ENCODE measurements around the gene SUN3.

Gene SUN3

GRCh38 chr7:47978790-47979144 is 50.1 kb downstream of the SUN3 start:
- peak overlapping the region; percentile 87 for H3K27ac ChIP-seq (ENCODE audit: low read depth, low read length, poor library complexity, severe bottlenecking)
- peaks cover 23% of the 10 kb centered on the region for H3K4me1 ChIP-seq (ENCODE audit: insufficient read depth, low read length, severe bottlenecking)
- no peaks in the 10 kb centered on the region for H4K20me1 ChIP-seq (ENCODE audit: insufficient read depth, low read length)
- peak overlapping the region; percentile 94 for H3K9ac ChIP-seq (ENCODE audit: low read length)
- no peak for TF ChIP-seq EZH2 (IDR thresholded peaks at IDR 0.05; ENCODE audit: borderline replicate concordance, low read length)
- no peaks in the 10 kb centered on the region for H3K27me3 ChIP-seq (ENCODE audit: insufficient read depth, low read length)
- H3K9me3 ChIP-seq (ENCODE audit: low read length) = no peaks in the 10 kb centered on the region
- H3K4me2 ChIP-seq (ENCODE audit: low read length) = peak overlapping the region; percentile 94
- H2AFZ ChIP-seq (ENCODE audit: low read length) = no peak overlapping the region
- 0 out of 2 replicates have a peak, but pooled peaks cover 5% of the 10 kb centered on the region for H3F3A ChIP-seq (ENCODE audit: insufficient read depth, low read length)
- H3K79me2 ChIP-seq (ENCODE audit: insufficient read depth, low read length) = no peaks in the 10 kb centered on the region
- no peaks in the 10 kb centered on the region for H3K9me2 ChIP-seq (ENCODE audit: low read depth, low read length)
- peak overlapping the region; percentile 78 for H3K4me3 ChIP-seq (ENCODE audit: low read depth, low read length, poor library complexity, severe bottlenecking)
- H3K36me3 ChIP-seq (ENCODE audit: insufficient read depth, low read length) = peaks cover 46% of the 10 kb centered on the region

GRCh38 chr7:47973739-47974138 is 55.2 kb downstream of the SUN3 start:
- H3K4me1 ChIP-seq (ENCODE audit: insufficient read depth, low read length, severe bottlenecking) = peaks cover 9% of the 10 kb centered on the region
- H3K9me2 ChIP-seq (ENCODE audit: low read depth, low read length) = no peaks in the 10 kb centered on the region
- no peak overlapping the region for H3K4me2 ChIP-seq (ENCODE audit: low read length)
- no peak for TF ChIP-seq CTCF (IDR thresholded peaks at IDR 0.05; ENCODE audit: low read length)
- no peak for TF ChIP-seq EZH2 (IDR thresholded peaks at IDR 0.05; ENCODE audit: borderline replicate concordance, low read length)
- H3K36me3 ChIP-seq (ENCODE audit: insufficient read depth, low read length) = peaks cover 74% of the 10 kb centered on the region
- no peaks in the 10 kb centered on the region for H3K79me2 ChIP-seq (ENCODE audit: insufficient read depth, low read length)
- no peak overlapping the region for H3K4me3 ChIP-seq (ENCODE audit: low read depth, low read length, poor library complexity, severe bottlenecking)
- no peaks in the 10 kb centered on the region for H3K27me3 ChIP-seq (ENCODE audit: insufficient read depth, low read length)
- H3F3A ChIP-seq (ENCODE audit: insufficient read depth, low read length) = no peaks in the 10 kb centered on the region
- H3K27ac ChIP-seq (ENCODE audit: low read depth, low read length, poor library complexity, severe bottlenecking) = no peak overlapping the region
- H4K20me1 ChIP-seq (ENCODE audit: insufficient read depth, low read length) = no peaks in the 10 kb centered on the region
- H2AFZ ChIP-seq (ENCODE audit: low read length) = no peak overlapping the region
- H3K9me3 ChIP-seq (ENCODE audit: low read length) = no peaks in the 10 kb centered on the region
- H3K9ac ChIP-seq (ENCODE audit: low read length) = no peak overlapping the region

DNA sequence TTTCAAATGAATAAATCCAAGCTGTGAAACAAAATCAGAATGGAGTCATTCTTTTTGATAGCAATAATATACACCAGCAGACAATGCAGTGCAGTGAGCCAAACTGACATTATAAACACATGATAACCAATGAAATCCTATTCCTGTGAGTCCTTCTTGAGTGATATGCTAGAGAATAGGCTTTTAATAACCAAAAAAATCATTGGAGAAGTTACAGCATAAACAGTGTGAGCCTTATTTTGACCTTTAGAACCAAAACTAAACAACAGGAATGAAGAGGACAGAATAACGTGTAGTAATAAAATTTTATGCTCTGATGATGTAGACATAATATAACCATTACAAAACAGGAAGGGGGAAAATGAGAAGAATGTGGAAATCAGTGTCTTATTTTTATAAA is 58.1 kb downstream of the SUN3 start:
- H3K27ac ChIP-seq (ENCODE audit: low read depth, low read length, poor library complexity, severe bottlenecking) = no peak overlapping the region
- H4K20me1 ChIP-seq (ENCODE audit: insufficient read depth, low read length) = no peaks in the 10 kb centered on the region
- no peaks in the 10 kb centered on the region for H3K27me3 ChIP-seq (ENCODE audit: insufficient read depth, low read length)
- H3K4me1 ChIP-seq (ENCODE audit: insufficient read depth, low read length, severe bottlenecking) = no peaks in the 10 kb centered on the region
- no peaks in the 10 kb centered on the region for H3K79me2 ChIP-seq (ENCODE audit: insufficient read depth, low read length)
- peaks cover 77% of the 10 kb centered on the region for H3K36me3 ChIP-seq (ENCODE audit: insufficient read depth, low read length)
- H3K9me2 ChIP-seq (ENCODE audit: low read depth, low read length) = no peaks in the 10 kb centered on the region
- no peak overlapping the region for H3K4me3 ChIP-seq (ENCODE audit: low read depth, low read length, poor library complexity, severe bottlenecking)
- no peaks in the 10 kb centered on the region for H3F3A ChIP-seq (ENCODE audit: insufficient read depth, low read length)
- TF ChIP-seq CTCF (IDR thresholded peaks at IDR 0.05; ENCODE audit: low read length) (no peak), EZH2 (IDR thresholded peaks at IDR 0.05; ENCODE audit: borderline replicate concordance, low read length) (no peak)
- no peaks in the 10 kb centered on the region for H3K9me3 ChIP-seq (ENCODE audit: low read length)
- no peak overlapping the region for H3K4me2 ChIP-seq (ENCODE audit: low read length)
- no peak overlapping the region for H2AFZ ChIP-seq (ENCODE audit: low read length)
- H3K9ac ChIP-seq (ENCODE audit: low read length) = no peak overlapping the region

All from OCI-LY1 (cell line).